OCI-LY3 (cell line): Measurements from ENCODE around the gene ADD1.

Source experiments
- CTCF ChIP-seq: fragments of 200-600, 300-600 bp; sonication (generic); IDR thresholded peaks from 2 replicates; pipeline ENCODE4 v1.5.1; 2014; ENCODE audit warnings: antibody characterized with exemption, low read length, low read depth
- EZH2phosphoT487 ChIP-seq: fragments of 200-600 bp; shearing (Covaris generic); IDR thresholded peaks from 2 replicates; pipeline ENCODE4 v1.6.1; 2018; ENCODE audit warnings: antibody characterized with exemption, mixed run types, low read depth

- TF ChIP-seq CTCF, result no peak
- no peak for TF ChIP-seq EZH2phosphoT487
These were observed 47.6 kb downstream of the ADD1 start for GRCh38 chr4:2891294-2891693.
